ENCODE data around the gene GPR137B. TPM values are rescaled to one million over a fixed set of nuclear protein-coding genes. Genes with fewer than 3 reads are reported as not detected.

Gene GPR137B
- polyA plus RNA-seq, 1 experiment, result 15.7 TPM

- ChIA-PET POLR2A (no interaction called here), CTCF (interaction anchor here (0.7 to 1.3 kb wide), 2 partner anchors 25 to 346 kb away, joined by 3 to 4 read pairs; no protein-coding TSS in a partner anchor)
- Histone ChIP-seq H3K4me3 (ENCODE audit: low read depth, low read length) (no peak overlapping the region), H3K27me3 (ENCODE audit: control insufficient read depth, insufficient read depth, low read length) (no peaks in the 10 kb centered on the region), H3K9me3 (ENCODE audit: control insufficient read depth, insufficient read depth, low read length) (peaks cover 6% of the 10 kb centered on the region; the same call in 1 of the 2 replicates), H3K27ac (ENCODE audit: low read depth, low read length) (no peak overlapping the region)
- TF ChIP-seq CTCF (IDR thresholded peaks at IDR 0.05; ENCODE audit: low read depth, low read length), result no peak
- no peak for DNase-seq (ENCODE audit: low read depth, low spot score)
Observed at GRCh38 chr1:236168716-236169429, 26.5 kb downstream of the GPR137B start.

DNA sequence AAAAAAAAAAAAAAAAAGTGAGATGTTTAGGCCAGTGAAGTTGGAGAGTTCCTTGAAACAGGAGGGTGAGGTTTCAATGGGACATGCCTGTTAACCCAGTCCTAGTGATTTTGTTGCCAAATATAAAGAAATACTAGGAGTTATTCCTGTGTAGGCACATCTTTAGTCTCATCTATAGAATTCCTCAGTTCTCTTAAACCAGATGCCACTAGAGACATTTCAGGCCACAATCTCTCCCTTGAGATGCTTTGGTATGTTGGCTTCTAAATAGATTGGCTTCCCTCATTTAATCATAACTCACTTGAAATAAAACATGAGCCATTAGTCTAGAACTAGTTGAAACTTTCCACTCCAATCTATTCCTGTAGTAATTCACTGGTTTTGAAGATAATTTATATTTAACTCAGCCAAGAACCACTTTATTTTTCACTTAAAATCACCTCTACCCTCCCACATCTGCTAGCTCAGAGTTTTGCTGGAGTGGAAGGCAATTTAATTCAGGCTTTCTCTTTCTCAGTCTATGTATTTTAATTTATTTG, 29.8 kb downstream of the GPR137B start:
- ChIA-PET POLR2A (no interaction called here), CTCF (interaction anchor here (1.0 kb wide), 1 partner anchor 16 kb away, joined by 4 read pairs; no protein-coding TSS in a partner anchor)
- no peak overlapping the region for H3K4me3 ChIP-seq (ENCODE audit: low read depth, low read length)
- no peaks in the 10 kb centered on the region for H3K27me3 ChIP-seq (ENCODE audit: control insufficient read depth, insufficient read depth, low read length)
- H3K27ac ChIP-seq (ENCODE audit: low read depth, low read length), result no peak overlapping the region
- DNase-seq (ENCODE audit: low read depth, low spot score), result no peak
- H3K9me3 ChIP-seq (ENCODE audit: control insufficient read depth, insufficient read depth, low read length), result no peaks in the 10 kb centered on the region; the same call in 1 of the 2 replicates
- no peak for TF ChIP-seq CTCF (IDR thresholded peaks at IDR 0.05; ENCODE audit: low read depth, low read length)

DNA sequence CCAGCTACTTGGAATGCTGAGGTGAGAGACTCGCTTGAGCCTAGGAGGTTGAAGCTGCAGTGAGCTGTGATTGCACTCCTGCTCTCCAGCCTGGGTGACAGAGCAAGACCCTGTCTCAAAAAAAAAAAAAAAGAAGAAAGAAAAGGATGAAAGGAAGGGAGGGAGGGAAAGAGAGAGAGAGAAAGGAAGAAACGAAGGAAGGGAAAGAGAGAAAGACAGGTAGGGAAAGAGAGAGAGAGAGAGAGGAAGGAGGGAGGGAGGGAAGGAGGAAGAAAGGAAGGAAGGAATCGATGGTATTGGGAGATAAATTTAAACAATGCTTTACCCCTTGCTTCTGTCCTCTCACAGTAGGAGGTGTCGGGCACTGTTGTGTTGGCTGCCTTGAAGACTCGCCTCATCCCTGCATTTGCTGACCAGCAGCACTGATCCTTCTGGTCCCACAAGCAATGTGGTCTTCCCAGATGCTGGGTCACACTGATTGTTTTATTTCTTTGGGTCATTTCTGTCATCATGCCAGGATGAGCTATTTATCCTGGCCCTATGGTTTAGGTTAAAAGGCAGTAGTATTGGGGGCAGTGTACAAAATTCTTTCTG, 30.9 kb downstream of the GPR137B start:
- no peak for DNase-seq (ENCODE audit: low read depth, low spot score)
- H3K9me3 ChIP-seq (ENCODE audit: control insufficient read depth, insufficient read depth, low read length), result no peaks in the 10 kb centered on the region; the same call in 1 of the 2 replicates
- POLR2A ChIA-PET, result no interaction called here
- H3K27me3 ChIP-seq (ENCODE audit: control insufficient read depth, insufficient read depth, low read length), result no peaks in the 10 kb centered on the region
- TF ChIP-seq CTCF (IDR thresholded peaks at IDR 0.05; ENCODE audit: low read depth, low read length), result no peak
- H3K27ac ChIP-seq (ENCODE audit: low read depth, low read length), result no peak overlapping the region
- CTCF ChIA-PET, result no interaction called here
- no peak overlapping the region for H3K4me3 ChIP-seq (ENCODE audit: low read depth, low read length)

DNA sequence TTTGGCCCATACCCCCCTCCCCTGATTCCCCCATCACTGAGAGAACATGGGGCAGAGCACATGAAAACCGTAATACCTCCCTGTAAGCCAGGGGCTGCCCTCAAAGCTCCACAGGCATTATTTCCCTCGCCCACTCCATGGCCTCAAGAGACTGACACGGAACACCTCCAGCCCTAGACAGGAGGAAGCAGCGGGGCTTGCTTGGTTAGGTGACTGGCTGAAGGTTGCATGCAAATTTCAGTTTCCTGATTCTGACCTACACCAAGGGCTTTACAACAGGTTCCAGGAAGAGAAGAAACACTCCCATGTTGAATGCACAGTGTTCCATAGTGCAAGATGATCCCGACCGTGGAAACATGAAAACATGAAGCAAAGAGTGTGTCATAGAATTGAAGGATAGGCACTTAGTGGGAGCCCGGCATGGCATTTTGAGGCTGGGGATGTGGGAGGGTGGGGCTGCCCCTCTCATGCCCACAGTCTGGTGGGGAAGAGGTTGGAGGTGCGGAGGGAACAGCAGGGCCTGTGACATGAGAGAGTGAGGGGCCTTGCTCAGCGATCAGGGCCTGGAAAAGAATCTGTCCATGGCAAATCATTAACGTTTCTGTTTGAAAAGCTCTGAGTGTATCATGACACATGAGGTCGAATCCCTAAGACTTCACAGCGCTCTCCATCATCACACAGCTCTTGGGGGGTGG, 33.5 kb downstream of the GPR137B start:
- H3K9me3 ChIP-seq (ENCODE audit: control insufficient read depth, insufficient read depth, low read length), result no peaks in the 10 kb centered on the region
- H3K27me3 ChIP-seq (ENCODE audit: control insufficient read depth, insufficient read depth, low read length), result no peaks in the 10 kb centered on the region
- CTCF ChIA-PET, result no interaction called here
- no peak for DNase-seq (ENCODE audit: low read depth, low spot score)
- no peak overlapping the region for H3K4me3 ChIP-seq (ENCODE audit: low read depth, low read length)
- POLR2A ChIA-PET, result no interaction called here
- TF ChIP-seq CTCF (IDR thresholded peaks at IDR 0.05; ENCODE audit: low read depth, low read length), result no peak
- H3K27ac ChIP-seq (ENCODE audit: low read depth, low read length), result no peak overlapping the region
